Testis (tissue), 3 donors: Measurements from ENCODE around the gene ASPM. TPM values are rescaled to one million over a fixed set of nuclear protein-coding genes. Genes with fewer than 3 reads are reported as not detected.

Experiments
- DNase-seq: peaks from one replicate; pipeline ENCODE4 v3.0.0-alpha.2; 2019
- H3K27ac ChIP-seq, 2 donors: fragments of 200-600 bp; sonication (generic); one replicate each; pipeline ENCODE4 v1.5.1; 2019
- H3K27me3 ChIP-seq: fragments of 200-600 bp; sonication (generic); one replicate; pipeline ENCODE4 v1.5.1; 2019
- H3K36me3 ChIP-seq: fragments of 200-600 bp; sonication (generic); one replicate; pipeline ENCODE4 v1.5.1; 2017; ENCODE audit warnings: low read depth; ENCODE audit errors: missing control alignments
- H3K4me1 ChIP-seq: fragments of 200-600 bp; sonication (generic); one replicate; pipeline ENCODE4 v1.5.1; 2019
- H3K4me3 ChIP-seq, 2 donors: fragments of 200-600 bp; sonication (generic); one replicate each; pipeline ENCODE4 v1.5.1; 2017 to 2019
- H3K9me3 ChIP-seq: fragments of 200-600 bp; sonication (generic); one replicate; pipeline ENCODE4 v1.5.1; 2017
- POLR2A ChIP-seq: fragments of 450-650 bp; IDR thresholded peaks from one replicate; pipeline ENCODE4 v1.6.1; 2017; ENCODE audit warnings: antibody characterized with exemption, mild to moderate bottlenecking, moderate library complexity
- WGBS, 2 donors: methylation state at CpG; one replicate each; pipeline ENCODE4 v1.1.5; 2018; 5-methylcytosine and 5-hydroxymethylcytosine counted together
- intact Hi-C: fragments of 100-400 bp; cut with DNase I; formaldehyde crosslinking; loops from one replicate; pipeline ENCODE4 v1.15.1; 2023; ENCODE audit warnings: low total_unique reads
- polyA plus RNA-seq: library from polyadenylated mRNA; stranded (reverse); fragments of 350-450 nt; fragmentation: Illumina TruSeq; extraction: RNeasy Lipid Tissue Mini Kit (QIAGEN cat#74804); gene quantifications from one replicate; pipeline ENCODE4 v1.2.3, GENCODE V29; 2014; ENCODE audit warnings: low read depth, low replicate concordance; ENCODE audit not compliant: insufficient read depth
- total RNA-seq, 2 donors: library from RNA; depleted of rRNA; stranded (reverse); fragments of >200 nt; gene quantifications; one replicate each; pipeline ENCODE4 v1.2.3, GENCODE V29; 2016
- TF ChIP-seq, protein P1 (sequence below), 3 experiments: fragments of 450-650 bp in 2 of 3; fragments of 200-600 bp in 1 of 3; sonication (generic) in 1 of 3; IDR thresholded peaks; one replicate each; pipeline ENCODE4 v1.5.1; 2016 to 2019; ENCODE audit warnings: antibody characterized with exemption in 3 of 3, mild to moderate bottlenecking in 2 of 3, moderate library complexity in 1 of 3

ASPM gene
- total and polyA plus RNA-seq, 3 donors from 2014 or later: 1.6 to 13.4 (median 10.6) TPM

DNA sequence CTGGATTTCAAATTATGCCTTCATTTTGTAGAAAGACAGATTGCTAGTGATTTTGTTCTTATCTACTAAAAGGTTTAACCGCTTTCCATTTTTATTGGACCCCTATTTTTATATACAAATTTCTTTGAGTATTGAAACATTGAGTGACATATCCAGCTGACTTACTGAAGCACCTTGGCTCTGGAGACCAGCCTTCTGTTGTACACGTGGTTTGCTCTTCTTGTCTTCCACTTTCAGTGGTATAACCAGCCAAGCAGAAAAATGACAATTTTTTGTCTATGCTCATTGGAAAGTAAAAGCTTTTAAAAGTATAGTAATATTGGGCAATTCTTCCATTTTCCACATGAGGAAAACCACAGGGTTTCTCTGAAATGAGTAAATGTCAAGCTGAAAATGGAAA lies 83.8 kb downstream of the ASPM start:
- intact Hi-C loops: no loop called here
- Histone ChIP-seq H3K9me3 (no peaks in the 10 kb centered on the region), H3K4me3 (no peak overlapping the region), H3K27me3 (no peaks in the 10 kb centered on the region), H3K27ac (no peak overlapping the region), H3K4me1 (no peaks in the 10 kb centered on the region), H3K36me3 (no peaks in the 10 kb centered on the region)
- no peak for DNase-seq
- 82 to 84% methylated on average over 2 of the region's 2 CpGs for WGBS, 2 donors
- no peak for TF ChIP-seq POLR2A
- TF ChIP-seq, protein P1, sequence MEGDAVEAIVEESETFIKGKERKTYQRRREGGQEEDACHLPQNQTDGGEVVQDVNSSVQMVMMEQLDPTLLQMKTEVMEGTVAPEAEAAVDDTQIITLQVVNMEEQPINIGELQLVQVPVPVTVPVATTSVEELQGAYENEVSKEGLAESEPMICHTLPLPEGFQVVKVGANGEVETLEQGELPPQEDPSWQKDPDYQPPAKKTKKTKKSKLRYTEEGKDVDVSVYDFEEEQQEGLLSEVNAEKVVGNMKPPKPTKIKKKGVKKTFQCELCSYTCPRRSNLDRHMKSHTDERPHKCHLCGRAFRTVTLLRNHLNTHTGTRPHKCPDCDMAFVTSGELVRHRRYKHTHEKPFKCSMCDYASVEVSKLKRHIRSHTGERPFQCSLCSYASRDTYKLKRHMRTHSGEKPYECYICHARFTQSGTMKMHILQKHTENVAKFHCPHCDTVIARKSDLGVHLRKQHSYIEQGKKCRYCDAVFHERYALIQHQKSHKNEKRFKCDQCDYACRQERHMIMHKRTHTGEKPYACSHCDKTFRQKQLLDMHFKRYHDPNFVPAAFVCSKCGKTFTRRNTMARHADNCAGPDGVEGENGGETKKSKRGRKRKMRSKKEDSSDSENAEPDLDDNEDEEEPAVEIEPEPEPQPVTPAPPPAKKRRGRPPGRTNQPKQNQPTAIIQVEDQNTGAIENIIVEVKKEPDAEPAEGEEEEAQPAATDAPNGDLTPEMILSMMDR (IDR thresholded peaks at IDR 0.05): no peak

DNA sequence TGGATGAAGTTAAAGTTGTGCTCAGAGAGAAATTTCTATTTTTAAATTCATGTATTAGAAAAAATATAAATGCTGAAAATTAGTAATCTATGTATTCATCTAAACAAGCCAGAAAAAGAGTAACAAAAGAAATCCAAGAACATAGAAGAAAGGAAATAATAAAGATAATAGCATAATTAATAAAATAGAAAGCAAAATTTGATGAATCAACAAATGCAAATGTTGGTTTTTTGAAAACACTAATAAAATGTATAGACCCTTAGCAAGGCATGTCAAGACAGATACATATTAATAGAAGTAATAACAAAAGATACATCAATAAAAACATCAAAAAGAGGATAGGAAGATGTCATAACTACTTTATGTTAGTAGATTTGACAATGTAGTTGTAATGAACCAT lies 97.4 kb downstream of the ASPM start:
- Histone ChIP-seq H3K4me3 (no peak overlapping the region), H3K27me3 (no peaks in the 10 kb centered on the region), H3K36me3 (no peaks in the 10 kb centered on the region), H3K9me3 (no peaks in the 10 kb centered on the region), H3K27ac (no peak overlapping the region), H3K4me1 (no peaks in the 10 kb centered on the region)
- no peak for DNase-seq
- intact Hi-C loops: no loop called here
- TF ChIP-seq, protein P1 (IDR thresholded peaks at IDR 0.05): no peak
- TF ChIP-seq POLR2A: no peak

DNA sequence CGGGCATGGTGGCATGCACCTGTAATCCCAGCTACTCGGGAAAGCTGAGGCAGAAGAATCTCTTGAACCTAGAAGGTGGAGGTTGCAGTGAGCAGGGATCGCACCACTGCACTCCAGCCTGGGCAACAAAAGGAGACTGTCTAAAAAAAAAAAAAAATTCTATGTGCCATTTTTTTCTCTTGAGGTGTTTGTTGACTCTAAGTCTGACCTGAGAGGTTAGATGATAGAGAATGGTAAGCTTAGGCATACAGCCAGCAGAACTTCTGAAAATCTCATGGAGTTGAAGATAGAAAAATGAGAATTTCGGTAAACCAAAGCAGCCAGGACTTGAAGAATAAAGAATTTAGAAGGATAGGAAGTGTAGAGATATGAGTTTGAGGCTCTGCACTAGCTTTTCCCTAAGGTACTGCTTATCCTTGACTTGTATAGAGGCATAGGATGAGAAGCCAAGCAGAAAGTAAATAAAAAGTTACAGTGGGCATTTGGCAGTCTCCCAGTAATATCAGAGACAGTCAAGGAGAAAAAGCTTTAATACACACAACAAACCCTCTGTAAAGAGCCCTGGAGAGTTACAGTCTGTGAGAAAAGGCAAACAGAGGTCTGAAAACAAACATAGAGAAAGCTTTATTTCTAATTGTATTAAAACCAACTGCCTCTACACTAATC lies 103.7 kb downstream of the ASPM start:
- Histone ChIP-seq H3K36me3 (no peaks in the 10 kb centered on the region), H3K27me3 (no peaks in the 10 kb centered on the region), H3K4me3 (no peak overlapping the region), H3K4me1 (no peaks in the 10 kb centered on the region), H3K9me3 (no peaks in the 10 kb centered on the region), H3K27ac (no peak overlapping the region)
- WGBS, 2 donors: 64 to 78% methylated on average over 4 of the region's 4 CpGs
- intact Hi-C loops: no loop called here
- no peak for DNase-seq
- no peak for TF ChIP-seq POLR2A
- TF ChIP-seq, protein P1 (IDR thresholded peaks at IDR 0.05): no peak

DNA sequence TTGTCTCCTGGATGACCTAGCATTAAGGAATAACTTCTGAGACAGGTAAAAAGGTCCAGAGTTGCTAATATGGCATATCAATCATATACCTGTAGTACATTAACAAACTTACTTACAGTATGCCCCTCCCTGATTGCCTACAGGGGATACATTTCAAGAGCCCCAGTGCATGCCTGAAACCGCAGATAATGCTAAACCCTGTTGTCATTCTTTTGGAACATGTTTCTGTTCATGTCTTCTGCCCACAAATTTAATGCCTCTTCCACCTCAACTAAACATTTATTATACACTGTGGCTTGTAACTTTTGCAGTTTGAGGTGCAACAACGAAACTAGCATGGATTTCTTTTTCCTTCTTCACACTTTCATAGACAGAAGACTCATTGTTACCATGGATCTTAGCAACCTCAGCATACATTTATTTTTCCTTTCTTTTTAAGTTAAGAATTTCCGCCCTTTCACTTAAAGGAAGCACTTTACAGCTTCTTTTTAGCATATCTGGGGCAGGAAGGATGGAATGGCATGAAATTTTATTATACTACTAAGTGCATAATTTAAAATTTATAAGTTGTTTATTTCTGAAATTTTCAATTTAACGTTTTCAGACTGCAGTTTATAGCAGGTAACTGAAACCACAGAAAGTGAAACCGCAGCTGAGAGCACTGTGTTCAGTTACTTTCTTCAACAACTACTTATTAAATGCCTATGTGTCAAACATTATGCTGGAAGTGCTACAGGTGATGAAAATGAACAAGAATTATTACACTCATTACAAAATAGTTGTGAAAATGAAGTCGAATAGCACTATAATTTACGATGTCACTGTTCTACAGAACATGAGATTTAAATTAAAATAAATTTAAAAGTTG lies 104.7 kb downstream of the ASPM start:
- no peak for TF ChIP-seq POLR2A
- TF ChIP-seq, protein P1 (IDR thresholded peaks at IDR 0.05): no peak
- H3K4me1 ChIP-seq: no peaks in the 10 kb centered on the region
- H3K4me3 ChIP-seq: no peak overlapping the region
- no peaks in the 10 kb centered on the region for H3K9me3 ChIP-seq
- no peaks in the 10 kb centered on the region for H3K36me3 ChIP-seq
- intact Hi-C loops: no loop called here
- DNase-seq: no peak
- 74 to 77% methylated on average over 7 of the region's 7 CpGs for WGBS, 2 donors
- H3K27me3 ChIP-seq: no peaks in the 10 kb centered on the region
- no peak overlapping the region for H3K27ac ChIP-seq
